Mesendoderm (in vitro differentiated cells): ENCODE measurements around the gene MYMX. TPM values are rescaled to one million over a fixed set of nuclear protein-coding genes. Genes with fewer than 3 reads are reported as not detected.

Experiments used
- DNase-seq: peaks from one replicate; pipeline ENCODE4 v3.0.0; 2013
- H2AK5ac ChIP-seq: 2 replicates; pipeline ENCODE4 v1.6.1; 2013; ENCODE audit warnings: low read length, inconsistent platforms
- H2BK120ac ChIP-seq: 2 replicates; pipeline ENCODE4 v1.6.1; 2013; ENCODE audit warnings: low read depth, mild to moderate bottlenecking, low read length, moderate library complexity, mixed read lengths
- H2BK15ac ChIP-seq: replicated peaks from 2 replicates; pipeline ENCODE4 v1.6.1; 2013; ENCODE audit warnings: low read depth, mild to moderate bottlenecking, moderate library complexity
- H2BK5ac ChIP-seq: 2 replicates; pipeline ENCODE4 v1.6.1; 2013; ENCODE audit warnings: low read length, inconsistent platforms
- H3K18ac ChIP-seq: 2 replicates; pipeline ENCODE4 v1.6.1; 2013; ENCODE audit warnings: mild to moderate bottlenecking, low read length, mixed read lengths
- H3K23ac ChIP-seq: one replicate; pipeline ENCODE4 v1.6.1; 2013; ENCODE audit warnings: low read length
- H3K27ac ChIP-seq: 2 replicates; pipeline ENCODE4 v1.5.1; 2013; ENCODE audit warnings: low read depth, mild to moderate bottlenecking, inconsistent platforms, low read length, moderate library complexity
- H3K27me3 ChIP-seq: 2 replicates; pipeline ENCODE4 v1.6.1; 2013; ENCODE audit warnings: low read length, control low read depth, mild to moderate bottlenecking, inconsistent platforms; ENCODE audit not compliant: insufficient read depth, poor library complexity
- H3K36me3 ChIP-seq: 2 replicates; pipeline ENCODE4 v1.6.1; 2013; ENCODE audit warnings: low read length, inconsistent platforms; ENCODE audit not compliant: control insufficient read depth, insufficient read depth
- H3K4ac ChIP-seq: one replicate; pipeline ENCODE4 v1.6.1; 2013; ENCODE audit warnings: low read depth, mild to moderate bottlenecking, low read length, moderate library complexity
- H3K4me1 ChIP-seq: 2 replicates; pipeline ENCODE4 v1.6.1; 2013; ENCODE audit warnings: low read depth, low read length, inconsistent platforms; ENCODE audit not compliant: control insufficient read depth
- H3K4me2 ChIP-seq: 2 replicates; pipeline ENCODE4 v1.6.1; 2013; ENCODE audit warnings: low read length
- H3K4me3 ChIP-seq: 2 replicates; pipeline ENCODE4 v1.5.1; 2013; ENCODE audit warnings: mild to moderate bottlenecking, low read length
- H3K56ac ChIP-seq: one replicate; pipeline ENCODE4 v1.6.1; 2013; ENCODE audit warnings: low read length
- H3K79me1 ChIP-seq: 2 replicates; pipeline ENCODE4 v1.6.1; 2013; ENCODE audit warnings: low read length, inconsistent platforms
- H3K79me2 ChIP-seq: 2 replicates; pipeline ENCODE4 v1.6.1; 2013; ENCODE audit warnings: mild to moderate bottlenecking, low read length; ENCODE audit not compliant: control insufficient read depth, insufficient read depth
- H3K9ac ChIP-seq: 2 replicates; pipeline ENCODE4 v1.6.1; 2013; ENCODE audit warnings: low read length, inconsistent platforms
- H4K5ac ChIP-seq: one replicate; pipeline ENCODE4 v1.6.1; 2013; ENCODE audit warnings: low read length
- H4K8ac ChIP-seq: one replicate; pipeline ENCODE4 v1.6.1; 2013; ENCODE audit warnings: low read depth, mild to moderate bottlenecking, control low read depth, low read length, moderate library complexity
- WGBS: extraction: QIAGEN DNeasy Blood & Tissue Kit; methylation state at CpG from one replicate; pipeline ENCODE4 v1.1.7; 2013; ENCODE audit warnings: low lambda C conversion rate, missing lambda C conversion rate; ENCODE audit not compliant: insufficient coverage; ENCODE audit errors: extremely low coverage; 5-methylcytosine and 5-hydroxymethylcytosine counted together
- small RNA-seq: library from polyadenylated mRNA; stranded (forward); fragments of <200 nt; extraction: miRNeasy Mini kit (QIAGEN cat#:217004); gene quantifications from one replicate; pipeline ENCODE3, GENCODE V24; 2013; ENCODE audit not compliant: insufficient read depth

MYMX gene

DNA sequence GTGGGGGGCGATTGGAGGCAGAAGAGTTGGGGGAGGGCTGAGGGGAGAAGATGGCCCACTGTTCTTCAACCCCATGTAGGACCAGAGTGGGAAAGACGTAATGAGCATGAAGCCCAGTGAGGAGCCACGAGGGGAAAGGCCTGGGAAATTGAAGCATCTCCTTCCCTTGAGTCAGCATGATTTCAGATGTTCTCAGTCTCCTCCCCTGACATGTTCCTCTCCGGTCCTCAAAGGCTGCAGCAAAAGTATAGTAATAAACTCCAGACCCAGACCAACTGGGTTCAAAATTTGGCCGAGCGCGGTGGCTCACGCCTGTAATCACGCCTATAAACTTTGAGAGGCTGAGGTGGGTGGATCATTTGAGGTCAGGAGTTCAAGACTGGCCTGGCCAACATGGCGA lies 50.5 kb downstream of the MYMX start:
- no CpG with 5 or more reads among the region's 10 CpGs for WGBS
- Histone ChIP-seq H3K27me3 (no peaks in the 10 kb centered on the region), H3K56ac (no peak overlapping the region), H3K79me2 (no peaks in the 10 kb centered on the region), H2BK120ac (no peak overlapping the region), H2BK5ac (no peak overlapping the region), H3K36me3 (no peaks in the 10 kb centered on the region), H4K5ac (no peak overlapping the region), H2AK5ac (no peak overlapping the region), H3K4me2 (no peak overlapping the region), H3K79me1 (peaks cover 2% of the 10 kb centered on the region), H4K8ac (no peak overlapping the region), H3K9ac (no peak overlapping the region), H3K23ac (no peak overlapping the region), H3K4me3 (no peak overlapping the region), H3K4me1 (peaks cover 11% of the 10 kb centered on the region), H2BK15ac (no peak overlapping the region), H3K4ac (no peak overlapping the region), H3K27ac (no peak overlapping the region), H3K18ac (no peak overlapping the region)
- DNase-seq, result no peak

Small RNAs within 50 kb of the gene (small RNA-seq; reads per million reads assigned to genes)
- gene RN7SL811P, result not detected
